HG03460 (cell line): ENCODE data around the gene PKN1.

Experiments used
- ATAC-seq: cut with Tn5 transposase; IDR thresholded peaks from one replicate; pipeline ENCODE4 v1.9.1; 2021; ENCODE audit not compliant: unreplicated experiment

The PKN1 gene

GRCh38 chr19:14406645-14407401 lies 26.3 kb upstream of the PKN1 start:
- no peak for ATAC-seq

GRCh38 chr19:14407605-14408484 lies 25.3 kb upstream of the PKN1 start:
- no peak for ATAC-seq

GRCh38 chr19:14408491-14409145 lies 24.5 kb upstream of the PKN1 start:
- ATAC-seq: no peak

- ATAC-seq: no peak
These were observed 23.7 kb upstream of the PKN1 start for GRCh38 chr19:14409146-14410023.

GRCh38 chr19:14410091-14411051 lies 22.7 kb upstream of the PKN1 start:
- ATAC-seq: no peak

GRCh38 chr19:14411161-14411937 lies 21.8 kb upstream of the PKN1 start:
- no peak for ATAC-seq

GRCh38 chr19:14411938-14412245 lies 21.2 kb upstream of the PKN1 start:
- ATAC-seq: no peak

- ATAC-seq: no peak
These were observed 20.6 kb upstream of the PKN1 start for GRCh38 chr19:14412324-14412995.

- no peak for ATAC-seq
These were observed 20.0 kb upstream of the PKN1 start for GRCh38 chr19:14412996-14413692.

GRCh38 chr19:14413693-14414181 lies 19.4 kb upstream of the PKN1 start:
- ATAC-seq: no peak

DNA sequence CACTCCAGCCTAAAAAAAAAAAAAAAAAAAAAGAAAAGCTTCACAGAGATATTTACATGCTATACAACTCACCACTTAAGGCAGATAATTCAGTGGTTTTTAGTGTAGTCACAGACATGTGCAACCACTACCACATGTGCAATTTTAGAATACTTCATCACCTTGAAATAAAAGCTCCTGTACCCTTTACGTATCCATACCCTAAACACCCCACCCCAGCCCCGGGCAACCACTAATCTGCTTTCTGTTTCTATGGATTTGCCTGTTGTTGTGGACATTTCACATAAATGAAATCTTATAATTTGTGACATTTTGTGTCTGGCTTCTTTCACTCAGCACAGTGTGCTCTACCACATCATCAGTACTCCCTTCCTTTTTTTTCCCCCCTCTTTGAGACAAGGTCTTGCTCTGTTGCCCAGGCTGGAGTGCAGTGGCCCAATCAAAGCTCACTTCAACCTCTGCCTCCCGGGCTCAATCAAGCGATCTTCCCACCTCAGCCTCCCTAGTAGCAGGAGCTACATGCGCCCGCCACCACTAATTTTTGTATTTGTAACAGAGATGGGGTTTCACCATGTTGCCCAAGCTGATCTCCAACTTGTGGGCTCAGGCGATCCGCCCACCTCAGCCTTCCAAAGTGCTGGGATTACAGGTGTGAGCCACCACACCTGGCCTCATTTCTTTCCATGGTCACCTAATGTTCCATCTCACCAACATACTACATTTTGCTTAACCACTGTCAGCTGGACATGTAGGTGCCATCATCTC lies 18.0 kb upstream of the PKN1 start:
- no peak for ATAC-seq

GRCh38 chr19:14416817-14417231 lies 16.3 kb upstream of the PKN1 start:
- ATAC-seq: no peak

DNA sequence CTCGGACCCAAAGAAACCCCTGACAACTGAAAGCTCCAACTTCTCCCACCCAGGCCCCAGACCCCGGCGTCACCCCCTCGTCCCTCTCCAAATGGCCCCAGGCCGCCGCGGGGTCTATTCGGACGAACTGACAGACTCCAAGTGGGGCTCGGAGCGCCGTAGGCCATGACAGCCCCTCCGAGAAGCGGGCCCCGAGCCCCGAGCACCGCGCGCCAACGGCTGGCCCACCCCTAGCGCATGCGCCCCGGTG lies 14.3 kb upstream of the PKN1 start:
- ATAC-seq: peak; percentile 39

GRCh38 chr19:14419106-14419813 lies 13.8 kb upstream of the PKN1 start, which contains the start of gene DDX39A:
Gene DDX39A (minus strand): TSS chr19:14419341. CDS start chr19:14413220, 6,121 bp downstream.
- ATAC-seq: peak; percentile 86

GRCh38 chr19:14425696-14426138 lies 7.4 kb upstream of the PKN1 start:
- no peak for ATAC-seq

DNA sequence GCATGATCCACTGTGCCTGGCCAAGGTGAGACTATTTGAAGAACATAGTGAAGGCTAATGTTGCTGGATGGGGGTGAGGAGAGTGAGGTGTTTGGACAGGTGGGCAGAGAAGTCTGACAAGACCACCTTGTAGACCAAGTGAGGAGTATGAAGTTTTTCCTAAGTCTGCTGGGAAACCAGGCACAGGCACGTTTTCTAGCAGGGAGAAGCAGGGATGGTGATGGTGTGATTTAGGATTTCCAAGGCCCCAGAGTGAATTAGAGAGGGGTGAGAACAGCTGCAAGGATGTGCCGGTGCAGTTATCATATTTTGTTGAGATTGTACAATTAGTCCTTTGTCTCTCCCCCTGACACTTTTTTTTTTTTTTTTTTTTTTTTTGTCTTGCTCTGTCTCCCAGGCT lies 5.6 kb upstream of the PKN1 start:
- ATAC-seq: no peak
